Measurements from ENCODE around the gene COX19. TPM values are rescaled to one million over a fixed set of nuclear protein-coding genes. Genes with fewer than 3 reads are reported as not detected.
"Not testable (repeated sequence)": the region's sequence is repeated elsewhere in the genome, so short reads cannot be mapped to it uniquely, and the experiment has no call there.

The COX19 gene
- total and polyA plus RNA-seq, 2 experiments from 2014 or later: 11.7 to 12.6 TPM

DNA sequence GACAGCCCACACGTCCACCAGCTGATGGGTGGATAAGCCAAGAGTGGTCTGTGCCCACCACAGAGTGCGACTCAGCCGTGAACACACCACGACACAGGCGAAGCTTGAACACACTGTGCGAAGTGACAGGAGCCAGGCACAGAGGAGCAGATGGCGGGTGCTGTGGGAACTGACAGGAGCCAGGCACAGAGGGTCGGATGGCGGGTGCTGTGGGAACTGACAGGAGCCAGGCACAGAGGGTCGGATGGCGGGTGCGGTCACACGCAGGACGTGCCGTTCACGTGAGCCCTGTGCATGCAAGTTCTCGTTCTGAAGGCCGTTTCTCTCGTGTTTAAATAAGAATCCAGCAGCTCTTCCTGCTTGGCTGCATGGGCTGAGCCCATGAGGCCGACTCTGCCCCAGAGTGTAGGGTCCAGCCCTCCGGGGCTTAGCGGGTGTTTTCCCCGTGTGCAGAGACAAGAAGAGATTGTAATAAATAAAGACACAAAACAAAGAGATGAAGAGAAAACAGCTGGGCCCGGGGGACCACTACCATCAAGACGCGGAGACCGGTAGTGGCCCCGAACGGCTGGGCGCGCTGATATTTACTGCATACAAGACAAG, 15.0 kb downstream of the COX19 start (continued):
- TF ChIP-seq, protein P1, sequence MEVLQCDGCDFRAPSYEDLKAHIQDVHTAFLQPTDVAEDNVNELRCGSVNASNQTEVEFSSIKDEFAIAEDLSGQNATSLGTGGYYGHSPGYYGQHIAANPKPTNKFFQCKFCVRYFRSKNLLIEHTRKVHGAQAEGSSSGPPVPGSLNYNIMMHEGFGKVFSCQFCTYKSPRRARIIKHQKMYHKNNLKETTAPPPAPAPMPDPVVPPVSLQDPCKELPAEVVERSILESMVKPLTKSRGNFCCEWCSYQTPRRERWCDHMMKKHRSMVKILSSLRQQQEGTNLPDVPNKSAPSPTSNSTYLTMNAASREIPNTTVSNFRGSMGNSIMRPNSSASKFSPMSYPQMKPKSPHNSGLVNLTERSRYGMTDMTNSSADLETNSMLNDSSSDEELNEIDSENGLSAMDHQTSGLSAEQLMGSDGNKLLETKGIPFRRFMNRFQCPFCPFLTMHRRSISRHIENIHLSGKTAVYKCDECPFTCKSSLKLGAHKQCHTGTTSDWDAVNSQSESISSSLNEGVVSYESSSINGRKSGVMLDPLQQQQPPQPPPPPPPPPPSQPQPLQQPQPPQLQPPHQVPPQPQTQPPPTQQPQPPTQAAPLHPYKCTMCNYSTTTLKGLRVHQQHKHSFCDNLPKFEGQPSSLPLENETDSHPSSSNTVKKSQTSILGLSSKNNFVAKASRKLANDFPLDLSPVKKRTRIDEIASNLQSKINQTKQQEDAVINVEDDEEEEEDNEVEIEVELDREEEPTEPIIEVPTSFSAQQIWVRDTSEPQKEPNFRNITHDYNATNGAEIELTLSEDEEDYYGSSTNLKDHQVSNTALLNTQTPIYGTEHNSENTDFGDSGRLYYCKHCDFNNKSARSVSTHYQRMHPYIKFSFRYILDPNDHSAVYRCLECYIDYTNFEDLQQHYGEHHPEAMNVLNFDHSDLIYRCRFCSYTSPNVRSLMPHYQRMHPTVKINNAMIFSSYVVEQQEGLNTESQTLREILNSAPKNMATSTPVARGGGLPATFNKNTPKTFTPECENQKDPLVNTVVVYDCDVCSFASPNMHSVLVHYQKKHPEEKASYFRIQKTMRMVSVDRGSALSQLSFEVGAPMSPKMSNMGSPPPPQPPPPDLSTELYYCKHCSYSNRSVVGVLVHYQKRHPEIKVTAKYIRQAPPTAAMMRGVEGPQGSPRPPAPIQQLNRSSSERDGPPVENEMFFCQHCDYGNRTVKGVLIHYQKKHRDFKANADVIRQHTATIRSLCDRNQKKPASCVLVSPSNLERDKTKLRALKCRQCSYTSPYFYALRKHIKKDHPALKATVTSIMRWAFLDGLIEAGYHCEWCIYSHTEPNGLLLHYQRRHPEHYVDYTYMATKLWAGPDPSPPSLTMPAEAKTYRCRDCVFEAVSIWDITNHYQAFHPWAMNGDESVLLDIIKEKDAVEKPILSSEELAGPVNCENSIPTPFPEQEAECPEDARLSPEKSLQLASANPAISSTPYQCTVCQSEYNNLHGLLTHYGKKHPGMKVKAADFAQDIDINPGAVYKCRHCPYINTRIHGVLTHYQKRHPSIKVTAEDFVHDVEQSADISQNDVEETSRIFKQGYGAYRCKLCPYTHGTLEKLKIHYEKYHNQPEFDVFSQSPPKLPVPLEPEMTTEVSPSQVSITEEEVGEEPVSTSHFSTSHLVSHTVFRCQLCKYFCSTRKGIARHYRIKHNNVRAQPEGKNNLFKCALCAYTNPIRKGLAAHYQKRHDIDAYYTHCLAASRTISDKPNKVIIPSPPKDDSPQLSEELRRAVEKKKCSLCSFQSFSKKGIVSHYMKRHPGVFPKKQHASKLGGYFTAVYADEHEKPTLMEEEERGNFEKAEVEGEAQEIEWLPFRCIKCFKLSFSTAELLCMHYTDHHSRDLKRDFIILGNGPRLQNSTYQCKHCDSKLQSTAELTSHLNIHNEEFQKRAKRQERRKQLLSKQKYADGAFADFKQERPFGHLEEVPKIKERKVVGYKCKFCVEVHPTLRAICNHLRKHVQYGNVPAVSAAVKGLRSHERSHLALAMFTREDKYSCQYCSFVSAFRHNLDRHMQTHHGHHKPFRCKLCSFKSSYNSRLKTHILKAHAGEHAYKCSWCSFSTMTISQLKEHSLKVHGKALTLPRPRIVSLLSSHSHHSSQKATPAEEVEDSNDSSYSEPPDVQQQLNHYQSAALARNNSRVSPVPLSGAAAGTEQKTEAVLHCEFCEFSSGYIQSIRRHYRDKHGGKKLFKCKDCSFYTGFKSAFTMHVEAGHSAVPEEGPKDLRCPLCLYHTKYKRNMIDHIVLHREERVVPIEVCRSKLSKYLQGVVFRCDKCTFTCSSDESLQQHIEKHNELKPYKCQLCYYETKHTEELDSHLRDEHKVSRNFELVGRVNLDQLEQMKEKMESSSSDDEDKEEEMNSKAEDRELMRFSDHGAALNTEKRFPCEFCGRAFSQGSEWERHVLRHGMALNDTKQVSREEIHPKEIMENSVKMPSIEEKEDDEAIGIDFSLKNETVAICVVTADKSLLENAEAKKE (CRISPR knock-in tag; IDR thresholded peaks at IDR 0.05): no peak
- TF ChIP-seq, protein P2, sequence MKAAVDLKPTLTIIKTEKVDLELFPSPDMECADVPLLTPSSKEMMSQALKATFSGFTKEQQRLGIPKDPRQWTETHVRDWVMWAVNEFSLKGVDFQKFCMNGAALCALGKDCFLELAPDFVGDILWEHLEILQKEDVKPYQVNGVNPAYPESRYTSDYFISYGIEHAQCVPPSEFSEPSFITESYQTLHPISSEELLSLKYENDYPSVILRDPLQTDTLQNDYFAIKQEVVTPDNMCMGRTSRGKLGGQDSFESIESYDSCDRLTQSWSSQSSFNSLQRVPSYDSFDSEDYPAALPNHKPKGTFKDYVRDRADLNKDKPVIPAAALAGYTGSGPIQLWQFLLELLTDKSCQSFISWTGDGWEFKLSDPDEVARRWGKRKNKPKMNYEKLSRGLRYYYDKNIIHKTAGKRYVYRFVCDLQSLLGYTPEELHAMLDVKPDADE (IDR thresholded peaks at IDR 0.05): no peak
- TF ChIP-seq POLR2AphosphoS5 (IDR thresholded peaks at IDR 0.05; ENCODE audit: low read depth): no peak
- TF ChIP-seq EZH2phosphoT487 (IDR thresholded peaks at IDR 0.05; ENCODE audit: unreplicated experiment): no peak
- no peak for TF ChIP-seq JUNB (IDR thresholded peaks at IDR 0.05; ENCODE audit: unreplicated experiment)
- no peak for TF ChIP-seq ZNF114 (CRISPR knock-in tag; IDR thresholded peaks at IDR 0.05)

DNA sequence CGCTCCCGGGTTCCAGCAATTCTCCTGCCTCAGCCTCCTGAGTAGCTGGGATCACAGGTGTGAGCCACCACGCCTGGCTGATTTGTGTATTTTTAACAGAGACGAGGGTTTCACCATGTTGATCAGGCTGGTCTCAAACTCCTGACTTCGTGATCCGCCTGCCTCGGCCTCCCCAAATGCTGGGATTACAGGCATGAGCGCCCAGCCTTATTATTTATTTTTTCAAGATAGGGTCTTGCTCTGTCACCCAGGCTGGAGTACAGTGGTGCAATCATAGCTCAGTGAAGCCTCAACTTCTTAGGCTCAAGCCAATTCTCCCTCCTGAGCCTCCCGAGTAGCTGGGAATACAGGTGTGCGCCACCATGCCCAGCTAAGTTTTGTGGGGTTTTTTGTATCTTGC, 15.6 kb downstream of the COX19 start:
- not testable (repeated sequence) for H2AFZ ChIP-seq; ATAC-seq; H3K27ac Mint-ChIP-seq; H3F3A ChIP-seq (replicated peaks; ENCODE audit: low read depth); DNase-seq (ENCODE audit: low spot score); H3K36me3 Mint-ChIP-seq (ENCODE audit: low read depth); H4K20me1 ChIP-seq (replicated peaks; ENCODE audit: insufficient read depth); H3K27ac ChIP-seq (ENCODE audit: low read depth); H3K9me2 ChIP-seq (ENCODE audit: insufficient read depth); H3K36me3 ChIP-seq (ENCODE audit: insufficient read depth); H3K4me1 ChIP-seq (ENCODE audit: insufficient read depth); H3K4me3 ChIP-seq; H3K4me1 Mint-ChIP-seq; H3K79me2 ChIP-seq (replicated peaks; ENCODE audit: insufficient read depth); H3K4me2 ChIP-seq; H3K9me3 Mint-ChIP-seq; H3K4me3 Mint-ChIP-seq
- H3K27me3 Mint-ChIP-seq (ENCODE audit: insufficient read depth, low read depth, poor library complexity): peaks cover 25% of the 10 kb centered on the region
- H3K27me3 ChIP-seq (ENCODE audit: insufficient read depth): peaks cover 14% of the 10 kb centered on the region; the same call in 1 of the 2 replicates
